Sigmoid colon (tissue), 7 donors: ENCODE measurements around the gene ZP2. TPM values are rescaled to one million over a fixed set of nuclear protein-coding genes. Genes with fewer than 3 reads are reported as not detected.
A peak's percentile ranks its signal among the peaks of the same experiment; 100 is the strongest.

Experiments
- DNase-seq: peaks from one replicate; pipeline ENCODE4 v3.0.0-alpha.2; 2019
- H3K27ac ChIP-seq, 4 donors: fragments of 200-600 bp; sonication (generic); one replicate each; pipeline ENCODE4 v1.5.1; 2016 to 2019; ENCODE audit warnings: mild to moderate bottlenecking in 1 of 4
- H3K27me3 ChIP-seq, 3 donors: fragments of 200-600 bp; sonication (generic); one replicate each; pipeline ENCODE4 v1.5.1; 2019; ENCODE audit warnings: mild to moderate bottlenecking in 1 of 3
- H3K36me3 ChIP-seq, 4 donors: fragments of 200-600 bp; sonication (generic); one replicate each; pipeline ENCODE4 v1.5.1; 2016 to 2019
- H3K4me1 ChIP-seq, 4 donors: fragments of 200-600 bp; sonication (generic); one replicate each; pipeline ENCODE4 v1.5.1; 2017 to 2019
- H3K4me3 ChIP-seq, 4 donors: fragments of 200-600 bp; sonication (generic); one replicate each; pipeline ENCODE4 v1.5.1; 2017 to 2019; ENCODE audit warnings: mild to moderate bottlenecking in 2 of 4, moderate library complexity in 1 of 4
- H3K9me3 ChIP-seq, 4 donors: fragments of 200-600 bp in 3 of 4; sonication (generic) in 3 of 4; one replicate each; pipeline versions ENCODE4 v1.5.1 to v1.6.1; 2013 to 2019
- EP300 ChIP-seq, 4 donors: sonication (generic); formaldehyde crosslinking; IDR thresholded peaks; one replicate each; pipeline ENCODE4 v1.6.1; 2017; ENCODE audit warnings: antibody characterized with exemption in 4 of 4
- POLR2A ChIP-seq, 2 donors: fragments of 450-650 bp; IDR thresholded peaks; one replicate each; pipeline ENCODE4 v1.6.1; 2016; ENCODE audit warnings: antibody characterized with exemption in 2 of 2, mild to moderate bottlenecking in 2 of 2, moderate library complexity in 2 of 2
- POLR2AphosphoS5 ChIP-seq, 4 donors: sonication (generic); formaldehyde crosslinking; IDR thresholded peaks; one replicate each; pipeline ENCODE4 v1.6.1; 2017; ENCODE audit warnings: antibody characterized with exemption in 4 of 4
- WGBS, 2 donors: extraction: QIAGEN DNeasy Blood & Tissue Kit; methylation state at CpG; one replicate each; pipeline ENCODE4 v1.1.7; 2013; 5-methylcytosine and 5-hydroxymethylcytosine counted together
- intact Hi-C: fragments of 100-400 bp; cut with DNase I; formaldehyde crosslinking; loops from one replicate; pipeline ENCODE4 v1.15.1; 2023
- polyA plus RNA-seq, 3 donors: library from polyadenylated mRNA; stranded (reverse); fragments of 200-250 nt; gene quantifications; one replicate each; pipeline ENCODE4 v1.2.3, GENCODE V29; 2013
- total RNA-seq, 4 donors: library from RNA; depleted of rRNA; stranded (reverse); fragments of >200 nt; gene quantifications; one replicate each; pipeline ENCODE4 v1.1.0, GENCODE V29; 2016
- TF ChIP-seq, protein P1 (sequence below), 4 experiments: fragments of 450-650 bp in 3 of 4; fragments of 200-600 bp in 1 of 4; IDR thresholded peaks; one replicate each; pipeline ENCODE4 v1.5.1; 2016 to 2019; ENCODE audit warnings: antibody characterized with exemption in 4 of 4, mild to moderate bottlenecking in 3 of 4, moderate library complexity in 2 of 4
- donor health status: healthy with polysubstance abuse.
- donor health status: Bipolar disorder and iron deficiency.
- donor health status: healthy.

Gene ZP2
- total and polyA plus RNA-seq, 7 donors: 0.03 TPM; not detected in 6

DNA sequence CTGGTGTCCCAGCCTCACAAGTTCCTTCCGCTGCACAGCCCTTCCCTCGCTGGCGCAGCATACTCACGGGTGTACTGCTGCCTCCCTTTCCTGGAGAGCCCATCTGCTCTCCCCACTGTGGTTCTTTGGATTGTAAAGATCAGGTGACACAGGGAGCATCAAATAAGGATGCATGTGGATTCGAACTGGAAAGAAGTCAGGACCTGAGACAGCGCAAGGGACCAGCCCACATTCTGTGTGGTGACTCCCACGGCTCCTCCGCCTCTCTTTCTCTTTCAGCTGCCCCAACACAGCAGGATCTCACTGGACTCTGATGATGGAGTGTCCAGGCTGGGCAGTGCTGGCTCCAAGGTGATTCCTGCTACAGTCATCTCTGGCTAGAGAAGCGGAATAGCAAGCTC is 44.8 kb downstream of the ZP2 start:
- Histone ChIP-seq H3K27ac (peak overlapping the region in 1 of 4 donors; percentile 11), H3K9me3 (no peaks in the 10 kb centered on the region), H3K4me3 (no peak overlapping the region), H3K36me3 (peaks cover 10 to 61% (median 27%) of the 10 kb centered on the region in 4 donors), H3K4me1 (peaks cover 0 to 34% (median 30%) of the 10 kb centered on the region in 4 donors), H3K27me3 (no peaks in the 10 kb centered on the region)
- intact Hi-C loops: no loop called here
- no peak for TF ChIP-seq POLR2A (IDR thresholded peaks at IDR 0.05)
- TF ChIP-seq EP300 (IDR thresholded peaks at IDR 0.05): no peak
- TF ChIP-seq, protein P1, sequence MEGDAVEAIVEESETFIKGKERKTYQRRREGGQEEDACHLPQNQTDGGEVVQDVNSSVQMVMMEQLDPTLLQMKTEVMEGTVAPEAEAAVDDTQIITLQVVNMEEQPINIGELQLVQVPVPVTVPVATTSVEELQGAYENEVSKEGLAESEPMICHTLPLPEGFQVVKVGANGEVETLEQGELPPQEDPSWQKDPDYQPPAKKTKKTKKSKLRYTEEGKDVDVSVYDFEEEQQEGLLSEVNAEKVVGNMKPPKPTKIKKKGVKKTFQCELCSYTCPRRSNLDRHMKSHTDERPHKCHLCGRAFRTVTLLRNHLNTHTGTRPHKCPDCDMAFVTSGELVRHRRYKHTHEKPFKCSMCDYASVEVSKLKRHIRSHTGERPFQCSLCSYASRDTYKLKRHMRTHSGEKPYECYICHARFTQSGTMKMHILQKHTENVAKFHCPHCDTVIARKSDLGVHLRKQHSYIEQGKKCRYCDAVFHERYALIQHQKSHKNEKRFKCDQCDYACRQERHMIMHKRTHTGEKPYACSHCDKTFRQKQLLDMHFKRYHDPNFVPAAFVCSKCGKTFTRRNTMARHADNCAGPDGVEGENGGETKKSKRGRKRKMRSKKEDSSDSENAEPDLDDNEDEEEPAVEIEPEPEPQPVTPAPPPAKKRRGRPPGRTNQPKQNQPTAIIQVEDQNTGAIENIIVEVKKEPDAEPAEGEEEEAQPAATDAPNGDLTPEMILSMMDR (IDR thresholded peaks at IDR 0.05): no peak
- no peak for TF ChIP-seq POLR2AphosphoS5 (IDR thresholded peaks at IDR 0.05)
- DNase-seq: no peak
- WGBS, 2 donors: 93% methylated on average over 9 of the region's 9 CpGs

DNA sequence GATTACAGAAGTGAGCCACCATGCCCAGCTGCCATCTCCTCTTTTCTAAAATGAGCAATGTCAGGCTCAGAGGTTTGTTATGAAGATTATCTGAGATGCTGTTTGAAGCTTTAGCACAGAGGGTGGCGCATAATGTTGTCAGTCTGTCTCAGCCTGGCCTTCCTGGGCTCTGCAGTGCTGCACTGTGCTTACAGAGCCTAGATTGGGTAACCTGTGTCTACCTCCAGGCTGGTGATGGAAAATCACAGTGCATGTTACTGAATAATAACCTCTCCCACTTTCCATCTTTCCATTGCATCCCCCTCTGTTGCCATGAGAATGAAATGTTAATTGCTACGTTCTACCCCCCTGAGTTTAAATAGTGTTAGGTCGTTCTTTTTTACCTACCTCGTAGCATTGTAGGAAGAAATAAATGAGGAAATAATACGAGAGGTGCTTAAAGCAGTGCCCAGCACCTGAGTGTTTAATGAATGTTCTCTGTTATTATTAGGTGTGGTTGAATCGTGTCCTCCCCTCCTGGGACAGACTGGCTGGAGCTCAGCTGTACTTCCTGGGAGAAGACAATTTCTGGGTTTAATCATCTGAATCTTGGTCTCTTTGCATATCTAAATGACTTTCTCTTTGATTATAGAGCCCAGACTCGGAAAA is 46.7 kb downstream of the ZP2 start:
- intact Hi-C loops: loop anchor here (5.0 kb wide), 1 partner anchor 312 kb away; no protein-coding TSS in a partner anchor
- Histone ChIP-seq H3K9me3 (no peaks in the 10 kb centered on the region), H3K27ac (peak overlapping the region in 3 of 4 donors; percentile 87 to 93 (median 91)), H3K36me3 (peaks cover 0 to 42% (median 13%) of the 10 kb centered on the region in 4 donors), H3K4me3 (no peak overlapping the region), H3K4me1 (peaks cover 0 to 52% (median 49%) of the 10 kb centered on the region in 4 donors), H3K27me3 (no peaks in the 10 kb centered on the region)
- no peak for TF ChIP-seq POLR2A (IDR thresholded peaks at IDR 0.05)
- TF ChIP-seq POLR2AphosphoS5 (IDR thresholded peaks at IDR 0.05): no peak
- TF ChIP-seq EP300 (IDR thresholded peaks at IDR 0.05): no peak
- TF ChIP-seq, protein P1 (IDR thresholded peaks at IDR 0.05): no peak
- DNase-seq: no peak
- 93 to 94% methylated on average over 7 of the region's 7 CpGs for WGBS, 2 donors

DNA sequence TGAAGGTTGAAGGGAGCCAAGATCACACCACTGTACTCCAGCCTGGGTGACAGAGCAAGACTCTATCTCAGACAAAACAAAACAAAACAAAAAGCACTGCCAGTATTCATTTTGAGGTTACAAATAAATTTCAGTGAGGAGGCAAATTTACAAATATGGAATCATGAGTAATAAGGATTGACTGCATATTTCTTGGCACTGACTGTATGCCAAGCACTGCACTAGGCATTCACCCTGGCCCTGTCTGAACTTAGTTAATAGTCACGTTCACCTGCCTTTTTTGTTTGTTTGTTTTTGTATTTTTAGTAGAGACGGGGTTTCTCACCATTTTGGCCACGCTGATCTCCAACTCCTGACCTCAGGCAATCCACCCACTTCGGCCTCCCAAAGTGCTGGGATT is 47.8 kb downstream of the ZP2 start:
- intact Hi-C loops: loop anchor here (5.0 kb wide), 1 partner anchor 311 kb away; no protein-coding TSS in a partner anchor
- H3K4me3 ChIP-seq: no peak overlapping the region
- H3K27ac ChIP-seq: peak overlapping the region; percentile 67 to 93 (median 89)
- TF ChIP-seq, protein P1 (IDR thresholded peaks at IDR 0.05): no peak
- no peak for TF ChIP-seq EP300 (IDR thresholded peaks at IDR 0.05)
- TF ChIP-seq POLR2A (IDR thresholded peaks at IDR 0.05): no peak
- TF ChIP-seq POLR2AphosphoS5 (IDR thresholded peaks at IDR 0.05): no peak
- H3K4me1 ChIP-seq: peaks cover 0 to 55% (median 50%) of the 10 kb centered on the region in 4 donors
- no peak for DNase-seq
- H3K27me3 ChIP-seq: no peaks in the 10 kb centered on the region
- 80 to 91% methylated on average over 4 of the region's 4 CpGs for WGBS, 2 donors
- H3K9me3 ChIP-seq: no peaks in the 10 kb centered on the region
- peaks cover 0 to 36% (median 13%) of the 10 kb centered on the region in 4 donors for H3K36me3 ChIP-seq

- WGBS, 2 donors: 49 to 57% methylated on average over 7 of the region's 7 CpGs
- intact Hi-C loops: loop anchor here (5.0 kb wide), 1 partner anchor 310 kb away; no protein-coding TSS in a partner anchor
- peaks cover 0 to 60% (median 56%) of the 10 kb centered on the region in 4 donors for H3K4me1 ChIP-seq
- no peaks in the 10 kb centered on the region for H3K9me3 ChIP-seq
- H3K4me3 ChIP-seq: peak overlapping the region in 1 of 4 donors; percentile 1
- H3K27me3 ChIP-seq: no peaks in the 10 kb centered on the region
- peak in 1 of 4 donors; percentile 9 for TF ChIP-seq POLR2AphosphoS5 (IDR thresholded peaks at IDR 0.05)
- no peak for TF ChIP-seq EP300 (IDR thresholded peaks at IDR 0.05)
- TF ChIP-seq, protein P1 (IDR thresholded peaks at IDR 0.05): no peak
- no peak for TF ChIP-seq POLR2A (IDR thresholded peaks at IDR 0.05)
- H3K27ac ChIP-seq: peak overlapping the region; percentile 67 to 93 (median 89)
- DNase-seq: peak; percentile 77
- peaks cover 0 to 36% (median 13%) of the 10 kb centered on the region in 4 donors for H3K36me3 ChIP-seq
Measured at GRCh38 chr16:21162661-21163151, 48.7 kb downstream of the ZP2 start.
